Activated naive CD8-positive, alpha-beta T cell treated with anti-CD3 and anti-CD28 coated beads, Interleukin-2, amount 10 ng/mL, durations not matched to agents 7 days and 5 days (primary cell): ENCODE measurements around the gene NFIB. TPM values are rescaled to one million over a fixed set of nuclear protein-coding genes. Genes with fewer than 3 reads are reported as not detected.

ENCODE experiments used
- ATAC-seq: fragments of 150-1000 bp; cut with Tn5 transposase; one replicate; pipeline ENCODE4 v1.10.0; 2021; ENCODE audit warnings: low read depth, moderate library complexity
- POLR2A ChIA-PET: fragments of 350-600 bp; sonication (Branson Sonifier 250); formaldehyde crosslinking; loops from one replicate; lab custom pipeline; 2021; ENCODE audit warnings: antibody characterized with exemption; lab: Charles Lee
- DNase-seq: peaks from one replicate; pipeline ENCODE4 v3.0.0; 2021
- H3K27ac Mint-ChIP-seq: one replicate; pipeline ENCODE4 v1.8.0; 2022; ENCODE audit warnings: mild to moderate bottlenecking, mixed read lengths
- H3K27me3 Mint-ChIP-seq: one replicate; pipeline ENCODE4 v1.8.0; 2022; ENCODE audit warnings: mild to moderate bottlenecking, moderate library complexity, mixed read lengths
- H3K36me3 Mint-ChIP-seq: one replicate; pipeline ENCODE4 v1.8.0; 2021; ENCODE audit warnings: mild to moderate bottlenecking, mixed read lengths
- H3K4me1 Mint-ChIP-seq: one replicate; pipeline ENCODE4 v1.8.0; 2021; ENCODE audit warnings: mixed read lengths
- H3K4me3 Mint-ChIP-seq: one replicate; pipeline ENCODE4 v1.8.0; 2022; ENCODE audit warnings: mild to moderate bottlenecking, moderate library complexity, mixed read lengths
- H3K9me3 Mint-ChIP-seq: one replicate; pipeline ENCODE4 v1.8.0; 2021; ENCODE audit warnings: mixed read lengths
- total RNA-seq, 2 experiments: library from RNA; stranded (reverse); gene quantifications; one replicate each; pipeline ENCODE4 v1.2.3, GENCODE V29; 2021

NFIB gene
- total RNA-seq, 2 experiments from 2014 or later = not detected

DNA sequence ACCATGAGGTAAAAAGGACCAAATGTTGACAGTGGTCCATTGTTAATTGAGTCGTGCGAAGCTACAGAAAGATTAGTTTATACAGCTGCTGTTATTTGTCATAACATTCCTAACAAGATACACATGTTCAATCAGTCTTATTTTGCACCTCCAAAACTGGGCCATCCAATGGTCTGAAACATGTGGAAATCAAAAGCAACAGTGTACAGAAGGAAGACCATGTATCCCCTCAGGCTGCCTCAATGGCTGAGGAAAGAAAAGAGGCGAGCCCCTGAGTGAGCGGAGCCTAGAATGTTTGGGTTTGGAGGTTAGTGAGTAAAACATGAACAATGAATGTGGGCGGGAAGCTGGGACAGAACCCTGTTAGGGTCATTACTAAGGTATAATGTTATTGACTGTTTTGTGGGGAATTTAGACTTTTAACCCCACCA, 35.6 kb downstream of the NFIB start:
- Mint-ChIP-seq H3K27me3 (peaks cover 2% of the 10 kb centered on the region), H3K4me1 (peaks cover 1% of the 10 kb centered on the region), H3K27ac (no peak overlapping the region), H3K4me3 (no peak overlapping the region), H3K36me3 (no peaks in the 10 kb centered on the region), H3K9me3 (no peaks in the 10 kb centered on the region)
- DNase-seq (no peak), ATAC-seq (no peak)
- POLR2A ChIA-PET = no interaction called here

DNA sequence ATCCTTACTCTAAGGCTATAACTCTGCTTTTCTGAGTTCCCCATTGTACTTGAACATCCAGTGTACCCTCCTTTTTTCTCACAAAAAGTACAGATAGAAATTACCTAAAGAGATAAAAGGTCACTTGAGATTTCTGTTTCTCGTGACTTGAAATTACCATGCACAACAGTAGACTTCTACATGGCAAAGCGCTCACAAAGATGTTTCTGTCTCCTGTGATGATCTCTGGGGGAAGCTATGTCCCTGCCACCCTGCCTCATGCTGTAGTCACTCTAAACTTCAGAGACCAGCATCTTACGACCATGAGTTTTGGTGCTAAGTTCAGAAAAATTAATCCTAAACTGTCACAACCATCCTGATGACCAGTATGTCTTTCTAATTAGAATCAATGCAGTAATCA, 36.2 kb downstream of the NFIB start:
- no peak for ATAC-seq
- H3K4me3 Mint-ChIP-seq = no peak overlapping the region
- no peaks in the 10 kb centered on the region for H3K36me3 Mint-ChIP-seq
- peaks cover 6% of the 10 kb centered on the region for H3K27me3 Mint-ChIP-seq
- H3K27ac Mint-ChIP-seq = no peak overlapping the region
- DNase-seq = no peak
- no peaks in the 10 kb centered on the region for H3K9me3 Mint-ChIP-seq
- peaks cover 1% of the 10 kb centered on the region for H3K4me1 Mint-ChIP-seq
- POLR2A ChIA-PET = no interaction called here

DNA sequence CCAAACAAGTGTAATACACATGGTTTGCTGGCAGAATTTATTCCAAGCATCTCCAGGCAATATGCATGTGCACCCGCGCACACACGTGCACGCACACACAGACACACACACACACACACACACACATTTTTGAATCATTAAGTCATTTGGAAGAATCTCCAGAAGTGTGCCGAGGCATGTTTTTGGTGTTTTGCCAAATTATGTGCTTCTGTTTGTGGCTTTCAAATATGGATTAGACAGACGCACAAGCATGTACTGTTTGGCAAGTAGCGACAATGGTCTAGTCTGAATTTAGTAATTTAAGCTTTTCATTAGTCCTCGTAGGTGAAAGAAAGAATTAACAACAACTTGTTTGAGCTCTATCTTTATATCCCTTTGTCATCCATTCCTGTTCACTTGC, 36.7 kb downstream of the NFIB start:
- Mint-ChIP-seq H3K9me3 (no peaks in the 10 kb centered on the region), H3K27me3 (peaks cover 6% of the 10 kb centered on the region), H3K27ac (no peak overlapping the region), H3K36me3 (no peaks in the 10 kb centered on the region), H3K4me1 (peaks cover 1% of the 10 kb centered on the region), H3K4me3 (no peak overlapping the region)
- DNase-seq (no peak), ATAC-seq (no peak)
- POLR2A ChIA-PET = no interaction called here

DNA sequence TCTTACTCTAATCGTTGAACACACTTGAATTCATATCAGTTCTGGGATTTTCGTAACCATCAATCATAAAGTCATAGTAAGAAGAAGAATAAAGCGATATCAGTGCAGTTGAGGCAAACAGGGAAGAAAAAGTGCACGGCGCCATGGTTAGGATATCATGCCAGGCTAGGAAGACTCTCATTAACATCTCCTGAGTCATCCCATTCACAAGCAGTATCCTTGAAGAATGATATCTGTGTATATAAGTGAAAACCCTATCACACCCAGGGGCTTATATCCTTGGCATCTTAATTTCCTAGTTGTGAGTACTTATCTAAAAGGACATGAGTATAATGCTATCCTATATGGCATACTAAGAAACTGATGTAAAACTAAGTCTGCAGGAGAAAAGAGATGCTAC, 38.6 kb downstream of the NFIB start:
- POLR2A ChIA-PET = no interaction called here
- Mint-ChIP-seq H3K27ac (no peak overlapping the region), H3K36me3 (no peaks in the 10 kb centered on the region), H3K27me3 (peaks cover 6% of the 10 kb centered on the region), H3K4me1 (peaks cover 1% of the 10 kb centered on the region), H3K9me3 (no peaks in the 10 kb centered on the region), H3K4me3 (no peak overlapping the region)
- ATAC-seq (no peak), DNase-seq (no peak)

DNA sequence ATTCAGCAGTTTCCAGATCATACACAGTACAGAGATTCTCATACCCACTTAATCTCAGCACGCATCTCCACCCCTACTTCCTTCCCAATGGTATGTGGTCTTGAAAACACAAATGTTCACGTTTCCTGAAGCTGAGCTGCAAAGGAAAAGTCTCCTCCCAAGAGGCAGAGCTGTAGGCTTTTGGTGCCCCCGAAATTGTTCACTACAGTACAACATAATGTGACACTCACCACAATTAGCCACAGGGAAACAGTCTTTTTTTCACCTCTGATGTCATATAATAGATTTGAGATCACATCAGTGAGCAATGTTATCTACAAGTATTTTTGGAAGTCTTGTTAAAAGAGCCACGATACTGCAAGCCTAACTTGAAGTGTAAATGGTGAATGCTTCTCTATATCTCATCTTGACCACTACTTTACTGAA, 40.2 kb downstream of the NFIB start:
- H3K27me3 Mint-ChIP-seq = peaks cover 6% of the 10 kb centered on the region
- ATAC-seq (no peak), DNase-seq (no peak)
- H3K27ac Mint-ChIP-seq = no peak overlapping the region
- POLR2A ChIA-PET = no interaction called here
- no peaks in the 10 kb centered on the region for H3K9me3 Mint-ChIP-seq
- no peak overlapping the region for H3K4me3 Mint-ChIP-seq
- no peaks in the 10 kb centered on the region for H3K36me3 Mint-ChIP-seq
- peaks cover 1% of the 10 kb centered on the region for H3K4me1 Mint-ChIP-seq

DNA sequence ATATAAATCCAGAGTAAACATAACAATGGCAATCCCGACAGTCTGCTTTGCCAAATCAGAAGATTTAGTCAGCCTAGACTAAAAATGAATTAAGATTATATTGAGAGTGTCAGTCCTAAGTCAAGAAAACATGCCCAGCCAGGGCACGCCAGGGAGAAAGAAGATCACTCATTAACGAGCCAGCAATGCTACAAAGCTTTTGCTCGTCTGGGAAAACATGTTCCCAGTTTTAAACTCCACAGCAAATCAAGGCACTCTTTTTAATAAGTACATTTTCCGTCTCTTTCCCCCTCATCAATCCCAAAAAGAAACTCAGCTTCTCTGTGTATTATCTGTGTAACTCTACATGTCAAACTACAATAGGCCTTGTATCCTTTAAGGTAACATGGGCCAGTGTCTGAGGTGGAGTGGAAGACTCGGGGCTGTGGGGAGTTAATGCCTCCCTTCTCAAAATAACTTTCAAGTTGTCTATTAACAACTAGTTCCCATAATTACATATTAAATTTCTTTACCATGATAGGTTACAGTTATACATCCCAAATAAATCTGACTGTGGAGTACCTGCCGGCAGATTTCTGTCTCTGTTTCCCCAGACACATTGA, 40.9 kb downstream of the NFIB start:
- H3K4me3 Mint-ChIP-seq = no peak overlapping the region
- ATAC-seq (no peak), DNase-seq (no peak)
- no peaks in the 10 kb centered on the region for H3K36me3 Mint-ChIP-seq
- H3K27ac Mint-ChIP-seq = no peak overlapping the region
- POLR2A ChIA-PET = no interaction called here
- no peaks in the 10 kb centered on the region for H3K9me3 Mint-ChIP-seq
- peaks cover 6% of the 10 kb centered on the region for H3K27me3 Mint-ChIP-seq
- peaks cover 1% of the 10 kb centered on the region for H3K4me1 Mint-ChIP-seq

DNA sequence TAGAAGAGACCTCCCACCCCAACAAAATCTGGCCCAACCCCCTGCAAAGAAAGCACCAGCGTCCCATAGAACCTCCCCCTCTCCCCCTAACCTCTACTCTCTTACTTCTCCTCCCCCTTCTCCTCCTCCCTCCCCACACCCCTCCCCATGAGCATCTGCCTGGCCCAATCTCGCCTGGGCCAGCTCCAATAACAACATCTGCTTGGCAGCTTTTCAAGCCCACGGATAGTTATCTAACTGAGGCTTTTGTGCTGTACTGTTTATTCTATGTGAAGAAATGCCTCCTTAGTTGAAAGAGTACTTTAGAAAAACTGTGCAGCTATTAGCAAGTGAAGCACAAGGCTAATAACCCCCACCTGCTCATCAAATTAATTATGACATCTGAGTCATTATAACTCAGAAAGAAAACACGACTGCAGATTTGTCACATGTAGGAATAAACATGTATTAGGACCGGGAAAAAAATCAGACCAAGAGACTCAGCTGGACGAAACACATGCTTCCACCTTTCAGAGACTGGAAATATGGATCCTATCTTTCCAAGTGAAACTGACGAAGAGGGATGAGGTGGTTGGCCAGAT, 42.8 kb downstream of the NFIB start:
- no peak for ATAC-seq
- Mint-ChIP-seq H3K4me3 (no peak overlapping the region), H3K9me3 (no peaks in the 10 kb centered on the region), H3K27me3 (peaks cover 6% of the 10 kb centered on the region), H3K4me1 (peaks cover 1% of the 10 kb centered on the region), H3K27ac (no peak overlapping the region), H3K36me3 (no peaks in the 10 kb centered on the region)
- POLR2A ChIA-PET = no interaction called here
- DNase-seq = no peak

DNA sequence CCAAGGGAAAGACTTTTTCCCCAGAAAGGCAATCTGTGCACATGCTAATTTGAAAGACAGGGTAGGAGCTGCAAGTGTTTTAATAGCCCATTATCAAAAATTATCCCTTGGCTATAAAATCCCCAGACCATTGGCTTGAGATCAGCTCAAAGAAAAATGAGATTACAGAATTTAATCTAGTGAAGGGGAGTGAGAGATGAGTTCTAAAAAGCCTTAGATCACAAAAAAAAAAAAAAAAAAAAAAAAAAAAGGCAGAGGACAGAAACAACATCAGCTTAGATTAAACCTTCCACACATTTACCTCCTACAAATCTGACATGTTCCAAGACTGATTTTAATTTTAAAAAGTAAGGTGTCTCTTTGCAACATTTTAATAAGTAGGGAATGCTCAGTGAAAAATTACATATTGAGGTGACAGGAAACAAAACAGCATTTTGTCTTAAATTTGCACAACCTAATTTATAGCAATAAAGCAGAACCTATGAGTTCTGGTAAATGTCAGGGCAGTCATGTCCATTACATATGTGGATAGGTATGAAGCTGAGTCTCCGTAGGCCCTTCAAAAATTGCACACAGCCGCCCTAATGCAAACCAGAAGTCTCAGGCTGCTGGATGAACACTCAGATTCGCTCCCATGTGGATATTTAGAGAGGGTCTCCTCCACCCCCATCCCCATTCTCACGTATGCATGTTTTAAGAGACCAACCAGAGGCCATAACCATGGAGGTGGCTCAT, 43.4 kb downstream of the NFIB start:
- Mint-ChIP-seq H3K9me3 (no peaks in the 10 kb centered on the region), H3K27ac (no peak overlapping the region), H3K4me1 (peaks cover 1% of the 10 kb centered on the region), H3K27me3 (peaks cover 6% of the 10 kb centered on the region), H3K4me3 (no peak overlapping the region), H3K36me3 (no peaks in the 10 kb centered on the region)
- ATAC-seq (no peak), DNase-seq (no peak)
- POLR2A ChIA-PET = no interaction called here

DNA sequence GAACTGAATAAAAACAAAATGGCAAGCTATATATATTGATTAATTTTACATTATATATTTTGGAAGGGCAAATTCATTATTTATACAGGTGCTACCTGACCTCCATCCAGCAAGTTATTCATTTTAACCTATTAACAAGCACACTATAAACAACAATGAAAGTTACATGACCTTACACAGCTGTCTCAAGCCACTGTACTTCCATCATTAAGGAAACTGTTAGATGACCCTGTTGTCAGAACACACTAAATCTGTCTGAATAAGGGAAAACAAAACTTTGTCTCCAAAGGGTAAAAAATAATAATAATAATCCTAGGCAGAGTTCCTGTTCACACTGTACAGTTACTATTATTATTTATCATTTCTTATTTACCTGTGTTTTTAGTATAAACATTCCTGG, 44.0 kb downstream of the NFIB start:
- H3K4me3 Mint-ChIP-seq = no peak overlapping the region
- peaks cover 5% of the 10 kb centered on the region for H3K27me3 Mint-ChIP-seq

DNA sequence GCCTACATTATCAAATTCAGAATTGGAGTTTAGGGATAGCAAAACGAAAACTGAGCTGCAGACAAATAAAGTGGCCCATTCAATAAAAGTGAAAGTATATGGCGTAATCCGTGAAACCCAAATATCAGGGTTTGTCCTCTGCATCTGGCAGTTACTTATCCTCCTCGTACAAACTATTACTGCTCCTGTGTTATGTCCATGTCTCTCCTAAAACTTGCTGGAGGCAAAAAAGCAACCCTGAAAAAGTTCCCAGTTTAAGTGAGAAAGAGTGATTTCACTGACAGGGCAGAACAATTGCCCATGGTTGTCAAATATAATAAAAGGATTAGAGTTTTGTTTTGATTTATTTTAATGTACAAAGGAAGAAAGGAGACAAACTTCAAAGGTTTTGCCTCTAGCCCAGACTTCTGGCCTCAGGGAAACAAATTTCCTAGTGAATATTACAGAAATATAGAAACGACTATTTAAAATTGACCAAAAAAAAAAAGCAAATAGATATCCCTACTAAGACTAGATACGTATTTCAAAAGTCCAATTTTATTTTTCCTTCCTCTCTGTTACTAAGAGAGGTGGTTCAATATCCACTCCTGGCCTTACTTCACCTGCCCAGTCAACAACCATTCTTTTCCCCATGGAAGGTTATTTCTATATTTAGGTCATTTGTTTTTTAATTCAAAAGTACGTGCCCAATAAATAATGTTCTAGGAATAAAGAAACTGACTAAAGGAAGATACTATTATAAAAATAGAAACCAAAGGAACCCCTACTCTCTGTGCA, 50.0 kb downstream of the NFIB start:
- POLR2A ChIA-PET = no interaction called here
- H3K9me3 Mint-ChIP-seq = no peaks in the 10 kb centered on the region
- H3K27ac Mint-ChIP-seq = no peak overlapping the region
- H3K4me3 Mint-ChIP-seq = no peak overlapping the region
- no peaks in the 10 kb centered on the region for H3K4me1 Mint-ChIP-seq
- no peak for ATAC-seq
- no peaks in the 10 kb centered on the region for H3K27me3 Mint-ChIP-seq
- DNase-seq = no peak
- no peaks in the 10 kb centered on the region for H3K36me3 Mint-ChIP-seq

More for the DNA sequence above, 44.0 kb downstream of the NFIB start:
- DNase-seq = no peak
- Mint-ChIP-seq H3K36me3 (no peaks in the 10 kb centered on the region), H3K9me3 (no peaks in the 10 kb centered on the region), H3K27ac (no peak overlapping the region), H3K4me1 (peaks cover 1% of the 10 kb centered on the region)
- POLR2A ChIA-PET = no interaction called here
- no peak for ATAC-seq

DNA sequence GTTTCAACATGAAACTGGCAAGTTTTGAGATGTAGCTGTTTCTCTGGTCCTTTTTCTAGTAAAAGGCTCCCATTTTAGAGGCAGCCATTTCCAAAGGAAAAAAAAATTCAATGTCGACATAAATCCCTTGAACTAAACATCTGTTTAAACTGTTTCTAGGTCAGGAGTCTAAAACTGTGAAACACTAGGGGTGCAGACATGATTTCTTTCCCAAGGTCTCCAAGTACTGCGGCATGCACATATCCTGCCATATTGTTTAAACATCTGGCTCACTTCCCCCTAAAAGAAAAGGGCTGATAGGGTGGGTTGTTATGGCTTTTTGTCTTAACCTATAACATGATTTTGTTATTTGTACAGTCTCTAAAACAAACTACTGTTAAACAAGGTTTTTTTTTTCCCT, 51.1 kb downstream of the NFIB start:
- H3K4me1 Mint-ChIP-seq = no peaks in the 10 kb centered on the region
- no peak overlapping the region for H3K27ac Mint-ChIP-seq
- ATAC-seq (no peak), DNase-seq (no peak)
- H3K4me3 Mint-ChIP-seq = no peak overlapping the region
- H3K27me3 Mint-ChIP-seq = no peaks in the 10 kb centered on the region
- POLR2A ChIA-PET = no interaction called here
- H3K36me3 Mint-ChIP-seq = no peaks in the 10 kb centered on the region
- no peaks in the 10 kb centered on the region for H3K9me3 Mint-ChIP-seq

DNA sequence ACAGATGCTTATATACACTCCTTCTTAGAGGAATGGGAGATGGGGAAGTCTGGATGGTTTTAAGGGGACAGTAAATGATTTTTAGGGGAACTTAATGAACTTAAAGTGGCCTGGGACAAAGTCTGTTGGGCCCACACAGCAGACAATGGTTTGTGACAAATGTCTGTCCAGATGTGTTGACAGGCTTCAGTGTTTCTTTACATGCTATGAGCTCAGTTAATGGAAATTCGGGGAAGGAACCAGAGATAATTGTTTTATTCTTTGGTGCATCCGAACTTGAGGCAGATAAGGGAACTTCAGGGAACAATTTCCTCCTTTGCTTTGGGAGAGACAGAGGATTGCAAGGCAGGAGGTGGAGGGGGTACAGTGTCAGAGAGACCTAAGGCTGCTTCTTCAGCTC, 52.3 kb downstream of the NFIB start:
- Mint-ChIP-seq H3K9me3 (no peaks in the 10 kb centered on the region), H3K36me3 (no peaks in the 10 kb centered on the region), H3K4me1 (no peaks in the 10 kb centered on the region), H3K27me3 (no peaks in the 10 kb centered on the region), H3K4me3 (no peak overlapping the region), H3K27ac (no peak overlapping the region)
- DNase-seq (no peak), ATAC-seq (no peak)
- POLR2A ChIA-PET = no interaction called here

DNA sequence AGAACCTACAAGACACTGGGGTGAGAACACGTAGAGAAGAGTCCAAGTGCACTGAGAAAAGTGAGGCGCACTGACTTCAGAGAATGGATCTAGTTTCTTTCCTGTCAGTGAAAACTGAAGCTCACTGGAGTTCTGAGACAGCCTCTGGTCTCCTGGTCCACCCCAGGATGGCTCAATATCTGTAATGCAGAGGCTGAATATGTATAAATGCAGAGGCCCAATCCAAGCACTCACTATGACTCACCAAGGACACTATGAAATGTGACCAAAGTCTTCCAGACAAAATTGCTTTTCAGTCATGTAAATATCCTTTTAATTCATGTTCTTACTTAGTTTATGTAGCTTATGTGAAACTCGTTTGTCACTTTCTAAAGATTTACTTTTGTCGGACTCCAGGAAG, 53.8 kb downstream of the NFIB start:
- DNase-seq (no peak), ATAC-seq (no peak)
- no peak overlapping the region for H3K4me3 Mint-ChIP-seq
- no peaks in the 10 kb centered on the region for H3K36me3 Mint-ChIP-seq
- H3K27ac Mint-ChIP-seq = no peak overlapping the region
- POLR2A ChIA-PET = no interaction called here
- no peaks in the 10 kb centered on the region for H3K27me3 Mint-ChIP-seq
- H3K9me3 Mint-ChIP-seq = no peaks in the 10 kb centered on the region
- no peaks in the 10 kb centered on the region for H3K4me1 Mint-ChIP-seq
